Mesothelial cell of epicardium (in vitro differentiated cells): ENCODE measurements around the gene RASGRP1. TPM values are rescaled to one million over a fixed set of nuclear protein-coding genes. Genes with fewer than 3 reads are reported as not detected.
A peak's percentile ranks its signal among the peaks of the same experiment; 100 is the strongest.

Source experiments
- DNase-seq, 2 experiments: peaks; one replicate each; pipeline ENCODE4 v3.0.0; 2021; ENCODE audit warnings: low spot score in 2 of 2; ENCODE audit not compliant: unreplicated experiment in 2 of 2
- H3K27ac Mint-ChIP-seq: 2 replicates; pipeline ENCODE4 v1.8.0; 2021; ENCODE audit warnings: mixed read lengths
- H3K27me3 Mint-ChIP-seq: 2 replicates; pipeline ENCODE4 v1.8.0; 2021; ENCODE audit warnings: low read depth, mixed read lengths
- H3K36me3 Mint-ChIP-seq: 2 replicates; pipeline ENCODE4 v1.8.0; 2021; ENCODE audit warnings: mixed read lengths
- H3K4me1 Mint-ChIP-seq: 2 replicates; pipeline ENCODE4 v1.8.0; 2021; ENCODE audit warnings: mixed read lengths
- H3K4me3 Mint-ChIP-seq: 2 replicates; pipeline ENCODE4 v1.8.0; 2021; ENCODE audit warnings: mild to moderate bottlenecking, moderate library complexity, mixed read lengths
- H3K9me3 Mint-ChIP-seq: 2 replicates; pipeline ENCODE4 v1.8.0; 2021; ENCODE audit warnings: mixed read lengths
- CTCF ChIP-seq: fragments of 200-600 bp; sonication (generic); IDR thresholded peaks from one replicate; pipeline ENCODE4 v1.5.0; 2021; ENCODE audit warnings: antibody characterized with exemption; ENCODE audit not compliant: unreplicated experiment
- total RNA-seq: library from RNA; stranded (reverse); gene quantifications from 3 replicates; pipeline ENCODE4 v1.2.1, GENCODE V29; 2021

The RASGRP1 gene
- total RNA-seq, 1 donor from 2014 or later: 4.4 TPM

- no peak for TF ChIP-seq CTCF
- Mint-ChIP-seq H3K4me1 (peaks cover 50% of the 10 kb centered on the region), H3K27me3 (no peaks in the 10 kb centered on the region), H3K9me3 (no peaks in the 10 kb centered on the region), H3K36me3 (no peaks in the 10 kb centered on the region), H3K4me3 (no peak overlapping the region), H3K27ac (no peak overlapping the region)
- DNase-seq: no peak
Observed at GRCh38 chr15:38554354-38554753, 10.3 kb downstream of the RASGRP1 start.

- H3K27ac Mint-ChIP-seq: peak overlapping the region; percentile 19
- no peaks in the 10 kb centered on the region for H3K9me3 Mint-ChIP-seq
- TF ChIP-seq CTCF: no peak
- DNase-seq: no peak
- H3K4me1 Mint-ChIP-seq: peaks cover 40% of the 10 kb centered on the region
- H3K4me3 Mint-ChIP-seq: no peak overlapping the region
- no peaks in the 10 kb centered on the region for H3K36me3 Mint-ChIP-seq
- H3K27me3 Mint-ChIP-seq: no peaks in the 10 kb centered on the region
Observed at GRCh38 chr15:38553071-38553470, 11.5 kb downstream of the RASGRP1 start.

GRCh38 chr15:38551720-38552648 lies 12.6 kb downstream of the RASGRP1 start:
- Mint-ChIP-seq H3K27me3 (no peaks in the 10 kb centered on the region), H3K4me3 (no peak overlapping the region), H3K27ac (no peak overlapping the region), H3K9me3 (no peaks in the 10 kb centered on the region), H3K4me1 (peaks cover 35% of the 10 kb centered on the region), H3K36me3 (no peaks in the 10 kb centered on the region)
- DNase-seq: no peak
- TF ChIP-seq CTCF: no peak

- H3K36me3 Mint-ChIP-seq: no peaks in the 10 kb centered on the region
- peaks cover 20% of the 10 kb centered on the region for H3K4me1 Mint-ChIP-seq
- no peak overlapping the region for H3K4me3 Mint-ChIP-seq
- no peak for TF ChIP-seq CTCF
- DNase-seq: no peak
- no peaks in the 10 kb centered on the region for H3K9me3 Mint-ChIP-seq
- H3K27me3 Mint-ChIP-seq: no peaks in the 10 kb centered on the region
- no peak overlapping the region for H3K27ac Mint-ChIP-seq
Observed at GRCh38 chr15:38549222-38549621, 15.4 kb downstream of the RASGRP1 start.

- TF ChIP-seq CTCF: no peak
- no peak overlapping the region for H3K4me3 Mint-ChIP-seq
- no peak overlapping the region for H3K27ac Mint-ChIP-seq
- no peaks in the 10 kb centered on the region for H3K27me3 Mint-ChIP-seq
- peaks cover 3% of the 10 kb centered on the region for H3K9me3 Mint-ChIP-seq
- no peak for DNase-seq
- no peaks in the 10 kb centered on the region for H3K36me3 Mint-ChIP-seq
- peaks cover 6% of the 10 kb centered on the region for H3K4me1 Mint-ChIP-seq
Observed at GRCh38 chr15:38547255-38547997, 17.2 kb downstream of the RASGRP1 start.
